Nephron progenitor cell (in vitro differentiated cells): ENCODE measurements around the gene TTLL5.

Experiments
- DNase-seq: peaks from one replicate; pipeline ENCODE4 v3.0.0; 2021
- H3K27ac Mint-ChIP-seq: 2 replicates; pipeline ENCODE4 v1.8.0; 2021; ENCODE audit warnings: mild to moderate bottlenecking, moderate library complexity, mixed read lengths
- H3K27me3 Mint-ChIP-seq: 2 replicates; pipeline ENCODE4 v1.8.0; 2021; ENCODE audit warnings: mild to moderate bottlenecking, low read depth, mixed read lengths; ENCODE audit not compliant: poor library complexity
- H3K36me3 Mint-ChIP-seq: 2 replicates; pipeline ENCODE4 v1.8.0; 2021; ENCODE audit warnings: low read depth, mixed read lengths
- H3K4me1 Mint-ChIP-seq: 2 replicates; pipeline ENCODE4 v1.8.0; 2021; ENCODE audit warnings: mixed read lengths
- H3K4me3 Mint-ChIP-seq: 2 replicates; pipeline ENCODE4 v1.8.0; 2021; ENCODE audit warnings: mild to moderate bottlenecking, moderate library complexity, mixed read lengths
- H3K9me3 Mint-ChIP-seq: 2 replicates; pipeline ENCODE4 v1.8.0; 2021; ENCODE audit warnings: mild to moderate bottlenecking, moderate library complexity, mixed read lengths
- TF ChIP-seq, protein P1 (sequence below): fragments of 200-600 bp; sonication (generic); IDR thresholded peaks from 2 replicates; pipeline ENCODE4 v1.5.0; 2021; ENCODE audit warnings: antibody characterized with exemption

The TTLL5 gene

DNA sequence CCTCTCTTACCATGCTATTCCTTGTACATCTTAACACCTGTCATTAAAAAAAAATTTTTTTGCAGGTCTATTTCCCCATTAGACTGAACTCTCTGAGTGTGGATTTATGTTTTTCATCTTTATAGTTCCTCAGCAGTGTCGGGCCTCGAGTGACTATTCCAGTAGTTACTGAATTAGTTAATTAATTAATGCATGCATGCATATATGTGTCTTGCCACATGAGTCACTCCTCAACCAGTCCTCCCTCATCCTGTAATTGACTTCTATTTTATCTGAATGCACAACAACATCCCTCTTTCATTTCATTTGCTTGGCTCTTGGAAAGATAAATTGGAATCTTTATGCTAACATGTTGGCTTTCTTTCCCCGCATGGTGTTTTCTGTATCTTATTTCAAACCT, 36.0 kb upstream of the TTLL5 start:
- H3K9me3 Mint-ChIP-seq = no peaks in the 10 kb centered on the region
- no peak overlapping the region for H3K27ac Mint-ChIP-seq
- DNase-seq = no peak
- no peaks in the 10 kb centered on the region for H3K27me3 Mint-ChIP-seq
- no peak overlapping the region for H3K4me3 Mint-ChIP-seq
- H3K36me3 Mint-ChIP-seq = no peaks in the 10 kb centered on the region
- TF ChIP-seq, protein P1, sequence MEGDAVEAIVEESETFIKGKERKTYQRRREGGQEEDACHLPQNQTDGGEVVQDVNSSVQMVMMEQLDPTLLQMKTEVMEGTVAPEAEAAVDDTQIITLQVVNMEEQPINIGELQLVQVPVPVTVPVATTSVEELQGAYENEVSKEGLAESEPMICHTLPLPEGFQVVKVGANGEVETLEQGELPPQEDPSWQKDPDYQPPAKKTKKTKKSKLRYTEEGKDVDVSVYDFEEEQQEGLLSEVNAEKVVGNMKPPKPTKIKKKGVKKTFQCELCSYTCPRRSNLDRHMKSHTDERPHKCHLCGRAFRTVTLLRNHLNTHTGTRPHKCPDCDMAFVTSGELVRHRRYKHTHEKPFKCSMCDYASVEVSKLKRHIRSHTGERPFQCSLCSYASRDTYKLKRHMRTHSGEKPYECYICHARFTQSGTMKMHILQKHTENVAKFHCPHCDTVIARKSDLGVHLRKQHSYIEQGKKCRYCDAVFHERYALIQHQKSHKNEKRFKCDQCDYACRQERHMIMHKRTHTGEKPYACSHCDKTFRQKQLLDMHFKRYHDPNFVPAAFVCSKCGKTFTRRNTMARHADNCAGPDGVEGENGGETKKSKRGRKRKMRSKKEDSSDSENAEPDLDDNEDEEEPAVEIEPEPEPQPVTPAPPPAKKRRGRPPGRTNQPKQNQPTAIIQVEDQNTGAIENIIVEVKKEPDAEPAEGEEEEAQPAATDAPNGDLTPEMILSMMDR = no peak
- peaks cover 9% of the 10 kb centered on the region for H3K4me1 Mint-ChIP-seq

DNA sequence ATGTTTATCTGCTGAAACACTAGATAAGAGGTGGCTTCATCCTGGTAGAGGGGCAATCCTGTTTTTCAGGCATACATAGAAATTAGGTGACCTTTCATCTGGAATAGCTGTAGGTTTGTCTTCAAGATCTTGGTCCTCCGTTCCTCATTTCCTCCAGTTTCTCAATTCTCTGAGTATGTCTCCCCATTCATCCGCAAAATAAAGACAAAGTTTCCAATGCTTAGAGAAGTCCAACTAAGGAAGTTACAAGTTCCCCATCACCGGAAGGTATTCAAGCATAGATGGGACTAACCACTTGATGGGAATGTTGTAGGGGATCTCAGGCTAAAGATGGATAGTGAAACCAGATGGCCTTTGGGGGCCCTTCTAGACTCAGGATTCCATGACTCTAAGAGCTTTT, 34.6 kb upstream of the TTLL5 start:
- H3K27me3 Mint-ChIP-seq = peaks cover 7% of the 10 kb centered on the region
- no peak for DNase-seq
- H3K36me3 Mint-ChIP-seq = no peaks in the 10 kb centered on the region
- H3K4me1 Mint-ChIP-seq = peaks cover 9% of the 10 kb centered on the region
- TF ChIP-seq, protein P1 = no peak
- no peak overlapping the region for H3K4me3 Mint-ChIP-seq
- no peak overlapping the region for H3K27ac Mint-ChIP-seq
- no peaks in the 10 kb centered on the region for H3K9me3 Mint-ChIP-seq

DNA sequence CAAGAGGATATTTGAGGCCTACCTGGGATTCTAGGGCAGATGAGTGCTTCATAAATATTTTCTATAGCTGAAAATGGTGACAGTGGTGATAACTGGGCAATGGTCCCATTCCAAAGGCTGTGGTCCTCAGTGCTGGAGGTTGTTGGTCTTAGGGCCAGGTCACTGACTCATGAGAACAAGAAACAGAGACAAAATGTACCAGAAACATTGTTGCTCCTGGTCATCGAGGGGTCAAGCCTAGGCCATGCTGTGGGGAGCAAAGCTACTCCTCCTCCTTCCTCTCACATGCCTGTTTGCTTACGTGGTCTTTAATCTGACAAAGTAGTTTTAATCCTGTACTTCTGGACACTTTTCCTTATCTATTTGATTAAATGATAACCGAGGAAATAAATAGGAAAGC, 34.2 kb upstream of the TTLL5 start:
- no peaks in the 10 kb centered on the region for H3K36me3 Mint-ChIP-seq
- peaks cover 10% of the 10 kb centered on the region for H3K27me3 Mint-ChIP-seq
- peaks cover 9% of the 10 kb centered on the region for H3K4me1 Mint-ChIP-seq
- no peak overlapping the region for H3K4me3 Mint-ChIP-seq
- no peak overlapping the region for H3K27ac Mint-ChIP-seq
- no peaks in the 10 kb centered on the region for H3K9me3 Mint-ChIP-seq
- DNase-seq = no peak
- TF ChIP-seq, protein P1 = no peak

DNA sequence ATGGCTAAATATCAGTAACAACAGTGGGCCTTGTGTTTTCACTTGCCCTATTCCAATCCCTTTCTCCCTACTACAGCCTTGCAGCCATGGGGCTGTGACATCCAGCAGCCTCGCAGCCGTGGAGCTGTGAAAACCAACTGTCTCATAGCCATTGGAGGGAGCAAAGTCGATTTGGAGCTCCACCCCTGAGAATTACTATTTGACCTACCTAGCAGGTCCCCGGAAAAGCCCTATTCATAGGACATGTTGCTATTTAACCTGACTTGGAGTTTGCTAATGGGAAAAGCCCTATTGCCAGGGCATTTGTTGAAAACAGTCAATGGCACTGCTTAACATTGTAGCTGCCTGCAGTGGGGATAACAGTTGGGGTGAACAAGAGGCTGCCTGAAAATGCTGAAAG, 33.6 kb upstream of the TTLL5 start:
- no peak overlapping the region for H3K4me3 Mint-ChIP-seq
- H3K9me3 Mint-ChIP-seq = no peaks in the 10 kb centered on the region

DNA sequence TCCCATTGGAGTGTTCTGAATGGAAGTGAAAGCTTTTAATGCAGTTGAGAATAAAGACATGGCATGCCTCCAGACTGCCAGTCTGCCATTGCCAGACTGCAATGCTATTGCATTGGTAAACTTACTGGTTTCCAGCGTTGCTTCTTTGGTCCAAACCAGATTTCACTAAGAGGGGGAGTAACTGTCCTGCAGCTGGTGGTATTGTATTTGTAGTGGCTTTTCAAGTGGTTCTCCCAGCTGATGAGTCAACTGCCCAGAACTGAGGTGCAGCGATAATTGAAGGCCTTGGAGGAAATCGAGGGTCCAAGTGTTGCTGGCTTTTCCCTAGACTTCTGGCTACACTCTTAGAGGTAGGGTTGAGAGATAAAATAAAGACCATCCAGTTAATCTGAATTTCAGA, 32.2 kb upstream of the TTLL5 start:
- Mint-ChIP-seq H3K27me3 (peaks cover 10% of the 10 kb centered on the region), H3K4me1 (peaks cover 15% of the 10 kb centered on the region), H3K9me3 (no peaks in the 10 kb centered on the region), H3K27ac (no peak overlapping the region), H3K4me3 (no peak overlapping the region), H3K36me3 (no peaks in the 10 kb centered on the region)
- TF ChIP-seq, protein P1 = no peak
- no peak for DNase-seq

More for the DNA sequence above, 33.6 kb upstream of the TTLL5 start:
- Mint-ChIP-seq H3K36me3 (no peaks in the 10 kb centered on the region), H3K4me1 (peaks cover 9% of the 10 kb centered on the region), H3K27ac (no peak overlapping the region), H3K27me3 (peaks cover 10% of the 10 kb centered on the region)
- TF ChIP-seq, protein P1 = no peak
- DNase-seq = no peak

DNA sequence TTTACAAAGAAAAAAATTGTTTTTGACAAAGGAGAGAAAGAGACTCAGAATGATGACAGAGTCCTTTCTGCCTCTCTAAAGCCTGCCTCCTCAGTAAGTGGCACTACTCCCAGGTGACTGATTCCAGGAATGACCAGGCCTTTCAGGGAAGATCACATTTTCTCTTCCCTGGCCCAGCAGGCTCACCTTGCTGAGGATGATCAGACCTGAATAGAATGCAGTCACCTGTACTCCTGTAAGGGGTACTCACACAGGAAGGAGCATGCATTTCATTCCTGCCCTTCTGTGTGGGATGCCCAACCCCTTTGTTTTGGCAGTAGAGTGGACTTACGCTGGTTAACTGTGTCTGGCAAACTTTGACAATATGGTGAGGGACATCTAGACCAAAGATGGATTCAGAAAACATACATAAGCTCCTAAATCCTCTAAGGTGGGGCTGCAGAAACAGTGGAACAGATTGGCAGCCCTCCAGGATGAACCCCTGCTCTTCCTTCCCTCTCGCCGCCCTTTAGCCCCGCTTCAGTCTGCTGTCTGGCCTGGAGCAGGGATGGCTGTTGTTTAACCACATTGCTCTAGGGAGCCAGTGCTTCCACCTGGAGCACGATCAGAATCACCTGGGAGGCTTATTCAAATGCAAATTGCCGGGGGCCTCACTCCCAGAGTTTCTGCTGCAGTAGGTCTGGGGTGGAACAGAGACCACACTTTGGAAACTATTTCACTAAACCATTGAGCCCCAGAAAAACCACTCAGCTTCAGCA, 30.2 kb upstream of the TTLL5 start:
- no peaks in the 10 kb centered on the region for H3K36me3 Mint-ChIP-seq
- DNase-seq = no peak
- TF ChIP-seq, protein P1 = no peak
- no peak overlapping the region for H3K27ac Mint-ChIP-seq
- no peaks in the 10 kb centered on the region for H3K9me3 Mint-ChIP-seq
- peaks cover 14% of the 10 kb centered on the region for H3K27me3 Mint-ChIP-seq
- peaks cover 15% of the 10 kb centered on the region for H3K4me1 Mint-ChIP-seq
- no peak overlapping the region for H3K4me3 Mint-ChIP-seq
